GM13977 (cell line): ENCODE data around the gene WASF3.

ENCODE experiments used
- DNase-seq: peaks from one replicate; pipeline ENCODE4 v3.0.0; 2012; ENCODE audit warnings: low spot score
- CTCF ChIP-seq: IDR thresholded peaks from 2 replicates; pipeline ENCODE4 v1.5.1; 2012; ENCODE audit warnings: mild to moderate bottlenecking, control low read depth; ENCODE audit not compliant: insufficient read depth; ENCODE audit errors: extremely low read depth, missing control alignments
- in situ Hi-C: fragments of 300-500 bp; cut with MboI; formaldehyde crosslinking; loops from one replicate; pipeline ENCODE4 v1.12.0; 2022; ENCODE audit warnings: low sequenced_read_pairs, low pct_unique_long_range_greater_than_20kb, mixed read lengths, inconsistent platforms; ENCODE audit not compliant: unreplicated experiment

Gene WASF3

GRCh38 chr13:26591672-26592071 is 34.2 kb downstream of the WASF3 start:
- no peak for TF ChIP-seq CTCF
- in situ Hi-C loops = no loop called here
- DNase-seq = no peak

GRCh38 chr13:26593661-26594060 is 36.2 kb downstream of the WASF3 start:
- in situ Hi-C loops = no loop called here
- TF ChIP-seq CTCF = no peak

GRCh38 chr13:26594363-26594762 is 36.9 kb downstream of the WASF3 start:
- no peak for TF ChIP-seq CTCF
- no peak for DNase-seq
- in situ Hi-C loops = no loop called here

More at GRCh38 chr13:26593661-26594060, 36.2 kb downstream of the WASF3 start:
- DNase-seq = no peak

GRCh38 chr13:26596458-26596857 is 39.0 kb downstream of the WASF3 start:
- in situ Hi-C loops = no loop called here
- DNase-seq = no peak
- no peak for TF ChIP-seq CTCF

- DNase-seq = no peak
- TF ChIP-seq CTCF = no peak
- in situ Hi-C loops = no loop called here
These were observed 41.9 kb downstream of the WASF3 start for GRCh38 chr13:26599403-26599802.

GRCh38 chr13:26599860-26600259 is 42.4 kb downstream of the WASF3 start:
- TF ChIP-seq CTCF = no peak
- in situ Hi-C loops = no loop called here
- DNase-seq = no peak

GRCh38 chr13:26600343-26600742 is 42.9 kb downstream of the WASF3 start:
- no peak for TF ChIP-seq CTCF
- no peak for DNase-seq
- in situ Hi-C loops = no loop called here
